Measurements from ENCODE around the gene TPO.

TPO gene

DNA sequence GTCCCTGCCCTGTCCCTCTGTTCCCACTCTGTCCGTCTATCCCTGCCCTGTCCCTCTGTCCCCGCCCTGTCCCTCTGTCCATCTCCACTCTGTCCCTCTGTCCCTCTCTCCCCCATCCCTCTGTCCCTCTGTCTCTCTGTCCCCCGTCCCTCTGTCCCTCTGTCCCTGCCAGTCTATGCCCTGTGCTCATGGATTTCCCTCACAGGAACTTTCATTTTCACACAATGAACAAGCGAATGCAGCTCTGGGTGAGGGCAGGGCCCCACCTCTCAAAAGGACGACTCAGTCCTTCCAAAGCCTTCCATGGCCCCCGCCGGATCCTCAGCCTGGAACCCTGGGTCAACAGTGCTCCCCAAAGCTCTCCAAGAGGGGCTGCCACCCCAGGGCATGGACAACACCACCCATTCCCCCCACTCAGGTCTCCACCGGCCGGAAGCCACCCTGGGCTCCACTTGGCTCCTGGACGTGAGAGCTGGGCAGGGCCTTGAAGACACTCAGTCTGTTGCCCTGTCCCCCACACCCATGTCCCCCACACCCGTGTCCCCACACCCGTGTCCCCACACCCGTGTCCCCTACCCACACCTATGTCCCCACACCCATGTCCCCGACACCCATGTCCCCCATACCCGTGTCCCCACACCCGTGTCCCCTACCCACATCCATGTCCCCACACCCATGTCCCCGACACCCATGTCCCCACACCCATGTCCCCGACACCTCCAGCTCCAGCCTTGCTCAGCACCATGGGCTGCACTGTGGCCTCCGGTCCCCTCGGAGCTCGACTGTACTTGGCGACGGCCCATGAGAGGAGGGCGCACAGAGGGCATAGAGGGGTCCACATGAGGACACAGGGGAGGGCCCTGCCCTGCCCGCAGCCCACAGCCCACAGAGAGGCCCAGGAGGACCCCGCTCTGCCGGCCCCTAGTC lies 175.1 kb downstream of the TPO start:
- DNase-seq = no peak

DNA sequence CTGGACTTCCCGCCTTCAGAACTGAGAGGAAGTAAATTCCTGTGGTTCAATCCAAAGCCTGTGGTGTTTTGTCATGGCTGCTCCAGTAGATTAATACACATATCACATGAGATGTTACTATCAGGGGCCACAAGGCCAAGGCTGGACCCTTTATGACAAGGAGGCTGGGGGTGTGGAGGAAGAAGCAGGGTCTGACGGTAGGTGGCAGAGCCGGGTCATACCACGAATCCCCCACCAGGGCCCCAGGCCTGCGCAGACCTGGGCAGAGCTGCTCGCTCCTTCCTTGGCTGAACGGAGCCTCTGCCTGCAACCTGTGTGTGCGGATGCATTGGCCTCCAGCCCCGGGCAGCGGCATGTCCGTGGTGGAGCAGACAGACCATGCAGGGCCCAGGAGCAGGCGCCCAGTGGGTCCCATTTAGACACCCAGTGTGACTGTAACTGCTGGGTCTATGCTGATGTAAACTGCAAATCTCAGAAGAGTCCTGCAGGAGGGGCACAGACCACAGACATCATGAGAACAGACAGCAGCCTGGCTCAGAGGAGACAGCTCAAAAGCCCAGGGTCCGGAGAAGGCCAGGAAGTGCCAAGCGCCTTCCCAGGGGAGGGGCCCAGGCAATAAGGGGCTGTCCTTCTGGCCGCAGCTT lies 175.8 kb downstream of the TPO start:
- no peak for DNase-seq

DNA sequence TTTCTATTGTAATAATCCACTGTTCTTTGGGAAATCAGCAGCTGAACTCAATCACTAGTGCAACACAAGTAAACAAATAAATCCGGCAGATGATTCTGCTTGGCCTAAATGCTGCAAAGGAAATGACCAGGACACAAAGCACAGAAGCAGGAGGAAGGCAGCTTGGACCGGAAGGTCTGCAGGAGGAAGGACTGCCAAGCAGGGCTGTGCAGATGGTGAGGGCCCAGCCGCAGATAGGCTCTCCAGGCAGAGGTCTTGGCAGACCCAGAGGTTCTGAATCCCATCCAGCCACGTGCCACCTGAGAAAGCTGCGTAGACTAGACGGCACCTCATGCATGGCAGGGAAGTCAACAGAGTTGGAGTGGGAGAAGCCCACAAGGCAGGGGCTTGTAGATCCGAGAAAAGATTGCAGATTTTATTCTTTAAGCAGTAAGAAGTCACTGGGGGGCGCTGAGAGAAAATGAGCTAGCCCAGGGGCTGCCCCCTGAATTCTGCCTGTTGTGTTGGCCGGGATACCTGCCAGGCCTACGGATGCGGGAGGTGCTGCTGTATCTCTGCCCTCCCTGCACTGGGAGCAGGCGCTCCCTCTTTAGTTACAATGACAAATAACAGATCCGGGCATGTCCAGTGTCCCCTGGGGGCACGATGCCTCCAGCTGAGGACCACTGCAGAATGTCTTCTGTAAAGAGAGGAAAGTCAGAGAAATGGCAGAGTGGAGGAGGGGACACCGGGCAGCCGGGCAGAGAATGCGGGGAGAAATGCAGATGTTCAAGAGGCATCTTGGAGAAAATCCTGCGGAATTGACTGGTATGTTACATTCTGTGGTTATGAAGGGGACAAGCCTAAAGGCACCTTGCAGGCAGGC lies 177.6 kb downstream of the TPO start:
- no peak for DNase-seq

DNA sequence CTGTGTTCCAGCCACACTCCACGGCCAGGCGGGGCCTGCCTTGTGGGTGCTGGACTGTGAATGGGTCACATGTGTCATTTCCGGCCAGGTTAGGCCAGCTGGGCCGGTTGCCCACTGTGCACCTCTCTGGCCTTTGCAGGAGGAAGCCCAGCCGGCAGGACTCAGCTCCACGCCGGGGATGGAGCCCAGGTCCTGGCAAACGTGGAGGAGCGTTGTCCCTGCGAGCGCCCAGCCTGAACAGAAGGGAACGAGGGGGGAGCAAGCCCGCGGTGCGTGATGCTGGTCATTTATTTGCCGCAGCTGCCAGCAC lies 178.2 kb downstream of the TPO start:
- DNase-seq = no peak

Measured in CD4-positive, alpha-beta T cell treated with Interleukin-4 for 4 hours (primary cell).